ENCODE data around the gene TGOLN2.

The TGOLN2 gene

GRCh38 chr2:85307527-85307897 lies 20.3 kb downstream of the TGOLN2 start:
- no peak for DNase-seq

- no peak for DNase-seq
Observed at GRCh38 chr2:85303780-85304531, 23.8 kb downstream of the TGOLN2 start.

- no peak for DNase-seq
Observed at GRCh38 chr2:85302121-85302520, 25.7 kb downstream of the TGOLN2 start.

GRCh38 chr2:85291425-85292023 lies 36.3 kb downstream of the TGOLN2 start:
- peak; percentile 83 for DNase-seq

GRCh38 chr2:85288244-85288725 lies 39.5 kb downstream of the TGOLN2 start:
- no peak for DNase-seq

- DNase-seq, result no peak
Observed at GRCh38 chr2:85287721-85288120, 40.1 kb downstream of the TGOLN2 start.

- no peak for DNase-seq
Observed at GRCh38 chr2:85286918-85287317, 40.9 kb downstream of the TGOLN2 start.

- DNase-seq, result no peak
Observed at GRCh38 chr2:85283641-85284040, 44.1 kb downstream of the TGOLN2 start.

GRCh38 chr2:85282914-85283313 lies 44.9 kb downstream of the TGOLN2 start:
- no peak for DNase-seq

- no peak for DNase-seq
Observed at GRCh38 chr2:85281553-85281952, 46.2 kb downstream of the TGOLN2 start.

- DNase-seq, result no peak
Observed at GRCh38 chr2:85278361-85278760, 49.4 kb downstream of the TGOLN2 start.

GRCh38 chr2:85277416-85278158 lies 50.2 kb downstream of the TGOLN2 start:
- no peak for DNase-seq

GRCh38 chr2:85276571-85277118 lies 51.1 kb downstream of the TGOLN2 start:
- DNase-seq, result no peak

- DNase-seq, result no peak
Observed at GRCh38 chr2:85275984-85276540, 51.7 kb downstream of the TGOLN2 start.

GRCh38 chr2:85273738-85274731 lies 53.8 kb downstream of the TGOLN2 start:
- no peak for DNase-seq

GRCh38 chr2:85272357-85272756 lies 55.4 kb downstream of the TGOLN2 start:
- no peak for DNase-seq

GRCh38 chr2:85269959-85270358 lies 57.8 kb downstream of the TGOLN2 start:
- no peak for DNase-seq

Data from OCI-M1 (cell line).